Activated CD4-positive, CD25-positive, alpha-beta regulatory T cell treated with anti-CD3 and anti-CD28 coated beads, Interleukin-2, amount 50 U/mL, for 72 hours (primary cell): Measurements from ENCODE around the gene POLR2J3.
A peak's percentile ranks its signal among the peaks of the same experiment; 100 is the strongest.
"Not testable (repeated sequence)": the region's sequence is repeated elsewhere in the genome, so short reads cannot be mapped to it uniquely, and the experiment has no call there.

ENCODE experiments used
- DNase-seq: peaks from one replicate; pipeline ENCODE4 v3.0.0; 2021

POLR2J3 gene

DNA sequence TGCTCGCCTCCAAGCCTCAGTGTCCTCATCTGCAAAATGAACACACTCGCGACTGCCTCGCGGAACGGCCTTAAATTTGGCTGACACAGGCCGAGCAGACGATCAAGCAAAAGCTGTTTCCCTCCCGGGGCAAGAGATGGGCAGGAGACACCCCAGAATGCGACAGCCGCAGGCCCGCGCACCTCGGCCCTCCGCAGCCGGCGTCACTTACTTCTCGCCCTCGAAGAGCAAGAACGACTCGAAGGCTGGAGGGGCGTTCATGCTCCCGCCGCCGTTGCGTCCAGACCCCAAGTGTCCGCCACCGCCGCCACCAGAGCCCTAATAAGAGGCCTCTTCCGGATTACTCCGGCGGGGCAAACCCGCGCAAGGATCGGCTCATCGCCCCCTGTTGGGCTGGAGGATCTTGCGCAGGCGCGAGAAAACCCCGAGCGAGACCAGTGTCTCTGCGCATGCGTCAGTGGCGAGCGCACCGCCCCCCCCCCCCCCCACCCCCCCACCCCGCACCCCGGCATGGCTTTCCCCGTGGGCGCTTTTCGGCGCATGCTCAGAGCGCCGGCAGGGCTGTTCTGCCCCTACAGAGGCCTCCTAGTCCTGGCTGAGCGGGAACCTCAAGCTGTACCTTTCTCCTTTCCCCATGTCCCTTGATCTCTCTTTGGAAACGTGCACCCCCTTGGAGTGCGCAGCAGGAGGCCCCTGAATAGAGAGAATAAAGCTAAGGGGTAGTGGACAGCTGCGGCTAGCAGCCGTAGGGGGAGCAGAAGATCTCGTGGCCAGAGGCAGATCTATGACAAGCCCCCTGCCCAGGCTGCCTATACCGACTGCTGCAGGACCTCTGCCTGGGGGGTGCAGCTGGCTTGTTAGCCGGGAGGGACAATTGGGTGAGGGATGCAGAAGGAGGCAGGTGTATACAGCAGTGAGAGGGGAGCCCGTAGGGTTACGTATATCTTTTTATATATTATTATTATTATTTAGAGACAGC, at the start of gene POLR2J3:
Gene POLR2J3 (minus strand): TSS at position 323 of the 979 bp plus-strand sequence. CDS start 62 bp downstream, at position 261.
- DNase-seq, result peak; percentile 100

DNA sequence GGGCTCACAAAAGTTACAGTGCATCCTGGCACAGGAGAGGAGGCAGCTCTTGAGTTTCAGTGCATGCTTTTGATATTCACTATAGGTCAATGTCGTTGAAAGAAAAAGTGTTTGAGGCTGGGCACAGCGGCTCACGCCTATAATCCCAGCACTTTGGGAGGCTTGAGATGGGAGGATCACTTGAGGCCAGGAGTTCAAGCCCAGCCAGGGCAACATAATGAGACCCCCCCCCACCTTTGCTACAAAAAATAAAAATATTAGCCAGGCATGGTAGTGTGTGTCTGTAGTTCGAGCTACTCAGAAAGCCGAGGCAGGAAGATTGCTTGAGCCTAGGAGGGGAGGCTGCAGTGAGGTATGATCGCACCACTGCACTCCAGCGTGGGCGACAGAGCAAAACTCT, 45.7 kb upstream of the POLR2J3 start:
- DNase-seq, result not testable (repeated sequence)

DNA sequence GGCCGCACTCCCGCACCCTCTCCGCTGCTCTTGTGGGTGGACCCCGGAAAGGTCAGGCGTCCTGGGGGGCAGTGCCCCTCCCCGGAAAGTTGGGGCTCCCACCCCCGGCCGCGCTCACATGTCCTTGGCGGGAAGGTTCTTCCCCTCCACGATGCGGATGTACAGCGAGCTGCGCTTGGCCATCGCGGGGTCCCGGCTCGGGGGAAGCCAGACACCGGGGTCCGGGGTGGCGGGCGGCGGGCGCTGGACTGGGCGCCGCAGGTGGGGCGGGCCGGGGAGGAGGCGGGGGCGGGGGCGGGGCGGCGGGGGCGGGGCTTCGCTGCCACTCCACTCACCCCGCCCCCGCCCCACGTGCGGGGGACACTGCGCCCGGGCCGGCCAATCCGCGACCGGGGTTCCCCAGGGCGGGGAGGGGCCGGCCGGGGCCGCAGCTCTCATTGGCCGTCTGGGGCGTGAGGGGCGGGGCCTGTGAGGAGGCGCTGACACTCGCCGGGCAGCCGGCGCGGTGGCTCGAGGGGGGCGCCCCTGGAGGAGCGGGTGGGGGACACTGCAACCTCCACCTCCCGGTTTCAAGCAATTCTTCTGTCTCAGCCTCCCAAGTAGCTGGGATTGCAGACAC, 44.2 kb upstream of the POLR2J3 start, which contains the start of gene RASA4:
Gene RASA4 (minus strand): TSS at position 250 of the 619 bp plus-strand sequence. CDS start 67 bp downstream, at position 183.
- peak; percentile 57 for DNase-seq

DNA sequence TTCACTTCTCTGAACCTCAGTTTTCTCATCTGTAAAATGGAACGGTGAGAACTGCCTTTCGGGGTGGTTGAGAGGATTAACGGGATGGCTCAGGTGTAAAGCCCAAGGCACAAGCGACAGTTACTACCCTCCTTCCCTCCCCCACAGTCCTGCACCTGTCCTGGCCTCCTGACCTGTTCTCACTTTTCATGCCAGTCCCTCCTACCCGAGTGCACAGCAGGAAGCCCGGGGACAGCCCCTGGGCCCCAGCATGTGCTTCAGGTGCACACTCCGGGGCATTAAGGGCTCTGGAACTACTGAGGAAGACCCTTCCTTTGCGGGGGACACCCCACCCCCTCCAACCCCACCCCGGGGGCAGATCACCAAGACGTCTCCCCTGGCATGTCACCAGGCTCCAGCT, 43.5 kb upstream of the POLR2J3 start:
- not testable (repeated sequence) for DNase-seq

DNA sequence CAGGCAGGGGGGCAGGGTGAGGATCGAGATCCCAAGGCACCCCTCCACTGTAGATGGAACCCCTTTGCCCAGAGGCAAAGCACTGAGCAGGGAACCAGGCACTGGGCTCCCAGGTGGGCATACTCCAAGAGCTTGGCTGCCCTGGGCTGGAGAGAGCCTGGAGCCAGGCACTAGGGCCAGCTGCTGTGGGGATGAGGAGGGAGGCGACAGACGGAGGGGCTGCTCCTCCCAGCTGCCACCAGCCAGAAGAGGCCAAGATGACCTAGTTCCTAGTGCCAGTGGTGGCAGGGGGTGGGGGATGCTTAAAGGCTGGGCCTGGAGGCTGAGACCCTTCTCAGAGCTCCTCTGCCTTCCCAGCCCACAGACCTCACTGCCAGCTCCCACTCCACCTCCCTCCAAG, 42.5 kb upstream of the POLR2J3 start:
- DNase-seq, result not testable (repeated sequence)

DNA sequence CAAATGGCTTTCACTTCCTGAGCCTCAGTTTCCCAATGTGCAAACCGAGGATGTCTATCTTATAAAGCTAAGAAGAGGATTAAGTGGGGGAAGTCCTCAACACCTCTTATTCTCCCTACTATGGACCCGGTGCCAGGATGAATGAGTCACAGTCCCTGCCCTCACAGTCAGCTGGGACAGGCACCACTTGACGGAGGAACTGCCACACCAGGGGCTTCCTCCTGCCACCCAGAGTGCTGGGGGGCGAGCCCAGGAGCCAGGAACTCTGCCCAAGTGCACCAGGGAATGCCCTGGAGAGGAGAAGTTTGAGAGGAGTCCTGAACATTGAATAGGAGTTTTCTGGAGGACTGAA, 41.9 kb upstream of the POLR2J3 start:
- DNase-seq, result not testable (repeated sequence)

DNA sequence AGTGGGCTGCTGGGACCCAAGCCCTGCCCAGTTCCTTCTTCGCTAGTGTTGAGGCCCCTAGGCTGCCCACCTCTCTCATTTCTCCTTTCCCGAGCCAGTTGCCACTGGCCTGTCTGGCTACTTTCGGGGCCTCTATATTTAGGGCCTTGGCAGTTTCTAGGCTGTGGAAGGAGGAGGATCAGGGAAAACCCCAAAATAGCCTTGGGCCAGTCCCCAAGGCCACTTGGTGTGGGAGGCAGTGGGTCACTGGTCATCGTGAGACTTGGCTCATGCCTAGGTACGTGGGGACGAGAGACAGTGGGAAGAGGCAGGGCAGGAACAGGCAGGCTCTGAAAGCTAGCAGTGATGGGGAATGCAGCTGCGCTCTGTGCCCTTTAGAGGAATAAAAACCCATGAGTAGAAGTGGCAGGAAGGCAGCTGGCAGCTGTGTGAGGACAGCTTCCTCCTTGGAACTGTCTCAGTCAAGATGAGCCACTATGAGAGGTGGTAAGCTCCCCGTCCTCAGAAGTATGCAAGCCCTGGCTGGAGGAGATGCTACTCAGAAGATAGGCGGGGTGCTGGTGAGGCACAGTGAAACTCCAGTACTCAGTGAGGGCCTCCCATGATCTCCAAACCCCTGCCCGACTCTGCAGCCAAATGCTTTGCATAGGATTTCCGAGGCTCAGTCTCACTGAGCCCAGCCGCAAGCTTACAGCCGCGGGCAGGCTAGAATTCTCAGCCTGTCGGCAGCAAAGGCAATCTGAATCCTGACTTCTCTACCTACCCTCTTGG, 41.4 kb upstream of the POLR2J3 start:
- not testable (repeated sequence) for DNase-seq

DNA sequence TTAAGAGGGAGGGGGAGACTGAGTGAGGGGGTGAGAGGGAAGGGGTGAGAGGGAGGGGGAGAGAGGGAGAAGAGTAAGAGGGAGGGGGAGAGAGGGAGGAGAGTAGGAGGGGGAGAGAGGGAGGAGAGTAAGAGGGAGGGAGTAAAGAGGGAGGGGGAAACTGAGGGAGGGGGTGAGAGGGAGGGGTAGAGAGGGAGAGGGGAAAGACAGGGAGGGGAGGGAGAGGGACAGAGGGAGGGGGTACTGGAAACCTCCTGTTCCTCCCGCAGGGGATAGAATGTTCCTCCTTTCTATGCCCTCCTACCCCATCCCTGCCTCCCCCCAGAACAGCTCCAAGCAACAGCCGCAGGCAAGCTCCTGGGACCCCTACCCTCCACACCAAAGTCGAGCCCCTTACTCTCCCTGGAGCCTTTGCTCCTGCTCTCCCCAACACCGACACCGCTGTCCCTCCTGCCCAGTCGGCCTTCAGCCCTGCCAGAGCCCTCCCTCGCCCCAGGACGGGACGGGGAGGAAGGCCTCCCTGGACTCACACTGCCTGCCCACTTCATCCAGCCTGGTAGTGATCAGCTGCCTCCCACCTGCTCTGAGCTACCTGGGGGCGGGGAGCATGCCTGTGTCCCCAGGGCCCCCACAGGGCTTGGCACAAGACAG, 39.4 kb upstream of the POLR2J3 start:
- not testable (repeated sequence) for DNase-seq

DNA sequence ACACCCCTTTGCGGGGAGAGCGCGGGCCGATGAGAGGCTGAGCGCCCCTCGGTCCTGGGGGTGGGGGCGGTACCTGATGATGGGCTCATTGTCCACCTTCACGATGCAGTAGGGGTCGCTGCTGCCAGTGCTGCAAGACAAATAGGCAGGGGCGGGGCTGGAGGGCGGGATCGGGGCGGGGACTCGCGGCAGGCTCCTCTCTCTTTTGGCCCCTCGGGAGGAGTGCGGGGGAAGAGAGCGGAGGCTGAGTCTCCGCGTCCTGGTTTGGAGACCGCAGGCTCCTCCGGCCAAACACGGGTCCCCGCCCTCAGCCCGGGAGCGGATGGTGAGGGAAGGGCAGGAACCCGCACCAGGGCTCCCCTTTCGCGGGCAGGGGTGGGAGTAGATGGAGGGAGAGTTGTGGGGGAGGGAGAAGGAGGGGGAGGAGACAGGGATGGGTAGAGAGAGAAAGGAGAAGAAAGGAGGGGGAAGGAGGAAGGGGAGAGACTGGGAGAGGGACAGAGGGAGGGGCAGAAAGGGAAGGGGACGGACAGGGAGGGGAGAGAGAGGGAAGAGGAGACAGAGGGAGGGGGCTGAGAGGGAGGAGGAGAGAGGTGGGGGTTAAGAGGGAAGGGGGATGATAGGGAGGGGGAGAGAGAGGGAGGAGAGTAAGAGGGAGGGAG, 38.8 kb upstream of the POLR2J3 start:
- not testable (repeated sequence) for DNase-seq

DNA sequence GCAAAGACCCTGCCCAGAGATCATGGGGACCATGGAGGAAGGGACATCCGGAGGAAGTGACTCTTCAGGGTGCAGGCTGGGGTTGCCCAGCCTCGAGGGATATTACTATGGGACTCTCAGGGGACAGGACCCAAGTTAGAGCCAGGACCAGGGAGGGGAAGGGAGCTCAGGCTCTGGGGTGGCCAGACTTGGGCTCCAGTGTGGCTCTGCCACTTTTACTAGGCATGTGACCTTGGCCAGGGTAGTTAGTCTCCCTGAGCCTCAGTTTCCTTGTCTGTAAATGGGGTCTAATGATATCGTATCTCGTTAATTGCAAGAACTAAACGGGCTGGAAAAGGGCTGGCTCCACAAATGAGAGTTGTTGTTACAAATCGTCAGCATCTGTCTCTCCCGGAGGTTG, 38.1 kb upstream of the POLR2J3 start:
- DNase-seq, result not testable (repeated sequence)

DNA sequence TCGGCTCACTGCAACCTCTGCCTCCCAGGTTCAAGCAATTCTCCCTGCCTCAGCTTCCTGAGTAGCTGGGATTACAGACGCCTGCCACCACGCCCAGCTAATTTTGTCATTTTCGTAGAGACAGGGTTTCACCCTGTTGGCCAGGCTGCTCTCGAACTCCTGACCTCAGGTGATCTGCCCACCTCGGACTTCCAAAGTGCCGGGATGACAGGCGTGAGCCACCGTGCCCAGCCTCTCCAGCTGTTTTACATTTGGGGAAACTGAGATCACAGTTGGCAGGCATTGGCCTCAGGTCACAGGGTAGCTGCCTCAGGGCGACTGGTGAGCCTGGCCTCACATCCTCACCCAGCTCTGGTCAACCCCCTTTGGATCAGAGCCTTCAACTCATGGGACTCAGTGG, 37.4 kb upstream of the POLR2J3 start:
- DNase-seq, result not testable (repeated sequence)

DNA sequence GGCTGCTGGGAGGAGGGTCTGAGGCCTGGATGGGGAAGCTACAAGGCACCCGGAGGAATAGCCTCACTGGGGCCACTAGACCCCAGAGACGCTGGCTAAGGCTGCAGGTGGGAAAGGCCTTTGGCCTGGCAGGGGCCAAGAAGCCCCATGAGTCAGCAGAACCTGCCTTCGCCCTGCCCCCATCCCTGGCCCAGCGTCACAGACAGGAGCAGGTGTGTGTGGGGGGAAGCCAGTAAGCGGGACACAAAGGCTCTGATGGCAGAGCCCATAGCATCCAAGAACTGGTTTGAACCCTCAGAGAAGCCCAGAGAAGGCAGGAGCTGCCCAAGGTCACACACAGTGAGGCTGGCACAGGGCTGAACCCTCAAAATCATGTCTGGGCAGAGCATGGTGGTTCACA, 34.5 kb upstream of the POLR2J3 start:
- not testable (repeated sequence) for DNase-seq

DNA sequence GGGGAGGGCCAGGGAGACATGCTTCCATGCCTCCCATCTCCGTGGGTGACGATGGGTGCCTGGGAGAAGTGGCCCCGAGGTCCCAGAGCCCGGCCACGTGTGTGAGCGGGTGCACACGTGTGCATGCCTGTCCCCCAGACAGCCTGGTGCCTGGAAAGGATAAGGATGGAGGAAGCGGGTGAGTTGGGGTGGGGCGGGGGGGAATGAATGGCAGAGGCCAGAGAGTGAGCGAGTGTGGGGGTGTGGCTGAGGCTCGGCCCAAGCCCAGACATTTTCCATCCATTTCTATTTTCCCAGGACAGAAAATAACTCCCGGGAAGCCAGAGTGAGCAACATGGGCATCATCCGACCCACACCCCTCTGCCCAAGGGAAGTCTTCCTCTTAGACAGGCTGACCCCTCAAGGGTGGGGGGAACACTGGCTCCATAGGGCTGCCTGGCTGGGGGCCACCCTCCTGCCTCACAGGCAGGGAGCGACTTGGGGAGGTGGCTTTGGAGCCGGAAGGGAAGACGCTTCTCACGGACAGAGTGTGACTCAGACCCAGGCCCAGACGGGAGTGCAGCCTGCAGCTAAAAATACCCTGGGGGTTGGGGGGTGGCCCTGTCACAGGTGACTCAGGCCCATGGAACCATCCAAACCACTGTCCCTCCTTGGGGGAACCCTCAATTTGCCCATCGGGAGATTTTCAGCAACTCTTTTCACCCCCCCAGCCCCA, 32.2 kb upstream of the POLR2J3 start:
- not testable (repeated sequence) for DNase-seq

DNA sequence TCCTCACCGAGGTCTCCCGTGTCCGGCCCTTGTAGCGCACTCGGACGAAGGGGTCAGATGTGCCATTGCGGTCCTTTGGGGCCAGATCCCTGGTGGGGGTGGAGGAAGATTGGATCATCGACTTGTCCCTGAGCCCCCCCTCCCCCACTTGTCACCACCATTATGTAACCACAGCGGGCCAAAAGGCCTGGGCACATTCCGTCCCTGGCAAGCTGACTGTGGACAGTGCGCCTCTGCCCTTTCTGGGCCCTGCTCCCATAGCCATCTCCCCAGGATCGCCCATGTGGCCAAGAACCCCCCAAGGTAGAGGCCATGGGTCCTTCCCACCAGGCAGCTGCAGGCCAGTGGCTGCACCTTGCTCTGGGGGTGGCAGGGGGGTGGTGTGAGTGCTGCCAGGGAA, 29.9 kb upstream of the POLR2J3 start:
- not testable (repeated sequence) for DNase-seq

DNA sequence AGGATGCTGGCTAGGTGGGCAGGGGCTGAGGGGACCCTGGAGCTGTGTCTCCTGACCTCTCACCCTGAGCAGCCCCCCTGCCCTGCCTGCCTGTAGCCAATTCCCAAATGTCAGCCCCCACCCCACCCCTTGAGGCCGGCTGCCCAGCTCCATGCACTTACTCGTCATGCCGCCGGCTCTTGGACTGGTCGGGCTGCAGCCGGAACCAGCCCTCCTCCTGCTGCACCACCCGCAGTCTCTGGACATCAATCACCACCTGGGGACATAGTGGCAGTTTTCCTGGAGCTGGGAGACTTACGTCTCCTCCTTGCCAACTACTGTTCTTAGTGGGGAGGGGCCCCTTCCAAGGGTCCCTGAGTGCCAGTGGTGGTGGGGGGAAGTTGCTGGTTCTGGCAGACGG, 27.3 kb upstream of the POLR2J3 start:
- not testable (repeated sequence) for DNase-seq

DNA sequence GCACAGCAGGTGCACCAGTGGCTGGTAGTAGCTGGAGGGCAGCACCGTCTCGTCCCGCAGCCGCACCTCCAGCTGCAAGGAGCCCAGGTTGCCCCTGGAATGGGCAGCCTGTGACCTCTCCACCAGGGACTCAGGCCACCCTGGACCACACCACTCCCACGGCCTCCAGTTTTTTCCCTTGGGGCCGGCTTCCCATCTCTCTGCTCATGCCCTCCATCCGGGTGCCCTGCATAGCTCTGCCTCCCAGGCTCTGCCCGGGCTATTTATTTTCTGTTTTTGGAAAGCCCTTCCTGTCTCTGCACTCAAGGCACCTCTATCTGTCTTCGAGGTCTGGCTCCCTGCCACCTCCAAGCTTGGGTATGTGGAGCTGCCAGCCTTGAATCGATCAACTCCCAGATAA, 23.7 kb upstream of the POLR2J3 start:
- DNase-seq, result peak; percentile 16

DNA sequence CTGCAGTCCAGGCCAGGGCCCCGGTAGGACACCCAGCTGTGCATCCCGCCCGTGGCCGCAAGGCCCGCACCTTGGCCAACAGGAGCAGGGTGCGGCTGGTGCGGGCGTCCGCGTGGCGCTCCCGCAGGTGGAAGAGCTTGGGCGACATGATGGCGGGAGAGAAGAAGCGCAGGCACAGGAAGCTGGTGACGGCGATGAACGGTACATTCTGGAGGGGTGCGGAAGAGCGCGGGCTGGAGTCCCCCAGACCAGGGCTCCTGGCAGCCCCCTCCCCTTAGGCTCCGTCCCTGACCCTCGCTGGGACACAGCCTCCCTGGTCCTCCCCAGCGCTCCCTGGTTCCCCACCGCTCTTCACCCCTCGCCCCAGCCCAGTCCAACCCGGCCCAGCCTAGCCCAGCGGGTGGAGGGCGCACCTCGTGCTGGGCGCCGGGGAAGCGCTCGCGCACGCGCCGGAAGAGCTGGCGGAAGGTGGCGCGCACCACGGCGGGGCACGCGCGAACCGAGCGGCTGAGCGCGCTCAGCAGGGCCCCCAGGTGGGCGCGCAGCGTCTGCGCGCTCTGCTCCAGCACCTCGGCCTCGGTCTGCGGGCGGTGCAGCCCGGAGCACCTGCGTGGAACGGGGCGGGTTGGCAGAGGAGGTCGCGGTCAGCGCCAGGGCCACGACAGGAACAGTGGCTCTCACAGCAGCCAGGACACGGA, 21.4 kb upstream of the POLR2J3 start:
- not testable (repeated sequence) for DNase-seq

DNA sequence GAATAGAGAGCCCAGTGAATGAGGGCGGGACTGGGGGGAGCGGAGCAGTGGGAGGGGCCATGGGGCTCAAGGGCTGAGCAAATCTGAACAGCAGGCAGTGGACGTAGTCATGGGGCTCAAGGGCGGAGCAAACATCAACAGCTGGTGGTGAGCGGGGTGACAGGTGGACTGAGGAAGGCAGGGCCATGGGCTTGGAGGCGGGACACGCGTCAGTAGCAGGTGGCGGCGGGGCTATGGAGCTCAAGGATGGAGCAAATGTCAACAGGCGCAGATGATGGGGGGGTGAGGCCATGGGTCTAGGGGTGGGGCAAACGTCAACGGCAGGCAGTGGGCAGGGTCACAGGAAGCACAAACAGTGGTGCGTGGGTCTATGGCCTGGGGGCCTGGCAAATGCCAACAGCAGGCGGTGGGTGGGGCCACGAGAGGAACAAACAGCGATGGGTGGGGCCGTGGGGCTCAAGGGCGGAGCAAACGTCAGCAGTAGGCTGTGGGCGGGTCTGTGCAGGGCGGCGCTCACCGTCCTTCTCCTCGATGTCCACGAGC, 20.2 kb upstream of the POLR2J3 start:
- peak; percentile 52 for DNase-seq

DNA sequence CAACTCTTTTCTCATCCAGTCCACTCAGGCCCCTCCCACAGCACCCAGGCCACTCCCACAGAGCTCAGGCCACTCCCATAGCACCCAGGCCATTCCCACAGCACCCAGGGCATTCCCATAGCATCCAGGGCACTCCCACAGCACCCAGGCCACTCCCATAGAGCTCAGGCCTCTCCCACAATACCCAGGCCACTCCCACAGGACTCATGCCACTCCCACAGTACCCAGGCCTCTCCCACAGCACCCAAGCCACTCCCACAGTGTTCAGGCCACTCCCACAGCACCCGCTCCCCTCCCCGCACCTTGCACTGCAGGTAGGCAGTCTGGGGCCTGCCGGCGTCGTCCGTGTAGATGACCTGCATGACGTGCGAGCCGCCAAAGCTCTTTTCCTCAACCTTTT, 17.5 kb upstream of the POLR2J3 start:
- DNase-seq, result not testable (repeated sequence)

DNA sequence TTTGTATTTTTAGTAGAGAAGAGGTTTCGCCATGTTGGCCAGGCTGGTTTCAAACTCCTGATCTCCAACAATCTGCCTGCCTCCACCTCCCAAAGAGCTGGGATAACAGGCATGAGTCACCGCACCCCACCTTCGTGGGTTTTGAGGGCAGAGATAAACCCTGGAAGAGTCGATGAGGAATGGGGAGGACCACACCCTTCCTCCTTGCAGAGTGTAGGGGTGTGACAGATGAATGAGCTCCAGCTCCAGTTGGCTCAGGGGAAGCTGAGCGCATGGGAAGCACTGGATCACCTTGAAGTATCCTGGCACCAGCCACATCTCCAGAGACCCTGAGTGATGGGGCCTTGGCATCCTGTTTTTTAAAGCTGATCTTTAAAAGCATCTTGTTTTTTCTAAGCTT, 11.1 kb upstream of the POLR2J3 start:
- DNase-seq, result not testable (repeated sequence)
